ENCODE results near the gene LGALSL.

The LGALSL gene

GRCh38 chr2:64479259-64480117, 25.5 kb downstream of the LGALSL start:
- H3K4me3 ChIP-seq (ENCODE audit: insufficient read depth, low read length, poor library complexity, severe bottlenecking) = no peak overlapping the region
- H3K79me2 ChIP-seq (ENCODE audit: insufficient read depth, low read length) = no peaks in the 10 kb centered on the region
- no peaks in the 10 kb centered on the region for H3K36me3 ChIP-seq (ENCODE audit: low read length)
- no peak overlapping the region for H3K4me2 ChIP-seq (ENCODE audit: low read depth, low read length, poor library complexity, severe bottlenecking)
- H3K9me3 ChIP-seq (ENCODE audit: insufficient read depth, low read length) = no peaks in the 10 kb centered on the region
- TF ChIP-seq EZH2phosphoT487 (conservative IDR thresholded peaks at IDR 0.05; ENCODE audit: low read length) = no peak
- TF ChIP-seq, protein P1, sequence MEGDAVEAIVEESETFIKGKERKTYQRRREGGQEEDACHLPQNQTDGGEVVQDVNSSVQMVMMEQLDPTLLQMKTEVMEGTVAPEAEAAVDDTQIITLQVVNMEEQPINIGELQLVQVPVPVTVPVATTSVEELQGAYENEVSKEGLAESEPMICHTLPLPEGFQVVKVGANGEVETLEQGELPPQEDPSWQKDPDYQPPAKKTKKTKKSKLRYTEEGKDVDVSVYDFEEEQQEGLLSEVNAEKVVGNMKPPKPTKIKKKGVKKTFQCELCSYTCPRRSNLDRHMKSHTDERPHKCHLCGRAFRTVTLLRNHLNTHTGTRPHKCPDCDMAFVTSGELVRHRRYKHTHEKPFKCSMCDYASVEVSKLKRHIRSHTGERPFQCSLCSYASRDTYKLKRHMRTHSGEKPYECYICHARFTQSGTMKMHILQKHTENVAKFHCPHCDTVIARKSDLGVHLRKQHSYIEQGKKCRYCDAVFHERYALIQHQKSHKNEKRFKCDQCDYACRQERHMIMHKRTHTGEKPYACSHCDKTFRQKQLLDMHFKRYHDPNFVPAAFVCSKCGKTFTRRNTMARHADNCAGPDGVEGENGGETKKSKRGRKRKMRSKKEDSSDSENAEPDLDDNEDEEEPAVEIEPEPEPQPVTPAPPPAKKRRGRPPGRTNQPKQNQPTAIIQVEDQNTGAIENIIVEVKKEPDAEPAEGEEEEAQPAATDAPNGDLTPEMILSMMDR (IDR thresholded peaks at IDR 0.05; ENCODE audit: insufficient read depth, low read length, poor library complexity, severe bottlenecking) = no peak
- no peak overlapping the region for H2AFZ ChIP-seq (ENCODE audit: low read depth, low read length, severe bottlenecking)
- no peaks in the 10 kb centered on the region for H3K27me3 ChIP-seq (ENCODE audit: low read length)
- H3K27ac ChIP-seq (ENCODE audit: low read depth, low read length) = no peak overlapping the region
- no peaks in the 10 kb centered on the region for H4K20me1 ChIP-seq (ENCODE audit: low read depth, low read length)
- H3K9me2 ChIP-seq (replicated peaks; ENCODE audit: insufficient read depth, low read length) = no peaks in the 10 kb centered on the region
- no peaks in the 10 kb centered on the region for H3F3A ChIP-seq (ENCODE audit: insufficient read depth)
- no peak overlapping the region for H3K9ac ChIP-seq (ENCODE audit: low read length)

GRCh38 chr2:64481665-64482064, 27.7 kb downstream of the LGALSL start:
- no peak for TF ChIP-seq EZH2phosphoT487 (conservative IDR thresholded peaks at IDR 0.05; ENCODE audit: low read length)
- TF ChIP-seq, protein P1 (IDR thresholded peaks at IDR 0.05; ENCODE audit: insufficient read depth, low read length, poor library complexity, severe bottlenecking) = no peak
- Histone ChIP-seq H3K4me3 (ENCODE audit: insufficient read depth, low read length, poor library complexity, severe bottlenecking) (no peak overlapping the region), H3K27me3 (ENCODE audit: low read length) (no peaks in the 10 kb centered on the region), H3K9me3 (ENCODE audit: insufficient read depth, low read length) (no peaks in the 10 kb centered on the region), H4K20me1 (ENCODE audit: low read depth, low read length) (no peaks in the 10 kb centered on the region), H3K36me3 (ENCODE audit: low read length) (no peaks in the 10 kb centered on the region), H3K79me2 (ENCODE audit: insufficient read depth, low read length) (no peaks in the 10 kb centered on the region), H3F3A (ENCODE audit: insufficient read depth) (no peaks in the 10 kb centered on the region), H3K4me2 (ENCODE audit: low read depth, low read length, poor library complexity, severe bottlenecking) (no peak overlapping the region), H3K27ac (ENCODE audit: low read depth, low read length) (no peak overlapping the region), H3K9me2 (replicated peaks; ENCODE audit: insufficient read depth, low read length) (no peaks in the 10 kb centered on the region), H2AFZ (ENCODE audit: low read depth, low read length, severe bottlenecking) (no peak overlapping the region), H3K9ac (ENCODE audit: low read length) (no peak overlapping the region)

DNA sequence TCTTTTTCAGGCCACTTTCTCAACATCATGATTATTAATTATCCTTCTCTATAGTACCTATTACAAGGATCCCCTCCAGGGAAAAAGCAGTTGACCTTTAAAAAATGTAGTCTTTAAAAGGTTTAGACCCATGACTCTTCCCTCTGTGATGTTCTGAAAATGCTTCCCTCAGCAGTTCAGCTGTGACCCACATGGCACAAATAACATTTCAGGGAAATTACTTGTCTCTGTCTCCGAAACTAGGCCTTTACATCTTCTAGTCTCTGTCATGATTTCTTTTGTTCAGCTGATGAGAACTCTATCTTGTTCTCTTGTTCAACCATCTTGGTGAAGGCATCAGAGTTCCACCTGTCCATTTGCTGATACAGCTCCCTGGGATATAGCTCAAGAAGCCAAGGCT, 28.3 kb downstream of the LGALSL start:
- Histone ChIP-seq H3F3A (ENCODE audit: insufficient read depth) (no peaks in the 10 kb centered on the region), H3K4me2 (ENCODE audit: low read depth, low read length, poor library complexity, severe bottlenecking) (no peak overlapping the region), H3K79me2 (ENCODE audit: insufficient read depth, low read length) (no peaks in the 10 kb centered on the region), H3K36me3 (ENCODE audit: low read length) (no peaks in the 10 kb centered on the region), H3K27me3 (ENCODE audit: low read length) (no peaks in the 10 kb centered on the region), H3K27ac (ENCODE audit: low read depth, low read length) (no peak overlapping the region), H3K4me3 (ENCODE audit: insufficient read depth, low read length, poor library complexity, severe bottlenecking) (no peak overlapping the region), H3K9me2 (replicated peaks; ENCODE audit: insufficient read depth, low read length) (no peaks in the 10 kb centered on the region), H2AFZ (ENCODE audit: low read depth, low read length, severe bottlenecking) (no peak overlapping the region), H4K20me1 (ENCODE audit: low read depth, low read length) (no peaks in the 10 kb centered on the region), H3K9ac (ENCODE audit: low read length) (no peak overlapping the region), H3K9me3 (ENCODE audit: insufficient read depth, low read length) (no peaks in the 10 kb centered on the region)
- TF ChIP-seq, protein P1 (IDR thresholded peaks at IDR 0.05; ENCODE audit: insufficient read depth, low read length, poor library complexity, severe bottlenecking) = no peak
- TF ChIP-seq EZH2phosphoT487 (conservative IDR thresholded peaks at IDR 0.05; ENCODE audit: low read length) = no peak
